Peyer's patch (tissue), 4 donors: ENCODE data around the gene PTPRU.

ENCODE experiments used
- POLR2A ChIP-seq, 2 donors: fragments of 450-650 bp; IDR thresholded peaks; one replicate each; pipeline ENCODE4 v1.5.1; 2017; ENCODE audit warnings: antibody characterized with exemption in 2 of 2, mild to moderate bottlenecking in 2 of 2, moderate library complexity in 2 of 2
- TF ChIP-seq, protein P1 (sequence below), 6 experiments: fragments of 450-650 bp in 4 of 6; fragments of 200-600 bp in 2 of 6; sonication (generic) in 1 of 6; IDR thresholded peaks; one replicate each; pipeline ENCODE4 v1.5.1; 2017 to 2019; ENCODE audit warnings: antibody characterized with exemption in 6 of 6, mild to moderate bottlenecking in 3 of 6, moderate library complexity in 1 of 6

DNA sequence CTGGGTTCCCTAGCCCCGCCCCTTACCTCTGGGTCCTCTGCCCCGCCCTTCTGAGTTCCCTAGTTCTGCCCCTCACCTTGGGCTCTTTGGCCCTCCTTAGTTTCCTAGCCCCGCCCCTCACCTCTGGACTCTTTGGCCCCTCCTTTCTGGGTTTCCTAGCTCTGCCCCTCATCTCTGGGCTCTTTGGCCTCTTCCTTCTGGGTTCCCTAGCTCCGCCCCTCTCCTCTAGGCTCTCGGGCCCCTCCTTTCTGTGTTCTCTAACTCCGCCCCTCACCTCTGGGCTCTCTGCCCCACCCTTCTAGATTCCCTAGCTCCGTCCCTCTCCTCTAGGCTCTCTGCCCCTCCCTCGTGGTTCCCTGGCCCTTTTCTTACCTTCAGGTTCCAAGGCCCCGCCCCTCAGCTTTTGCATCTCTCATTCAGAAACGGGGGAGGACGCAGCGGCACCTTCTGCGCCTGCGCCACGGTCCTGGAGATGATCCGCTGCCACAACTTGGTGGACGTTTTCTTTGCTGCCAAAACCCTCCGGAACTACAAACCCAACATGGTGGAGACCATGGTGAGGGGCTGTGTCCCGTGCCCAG, 88.5 kb downstream of the PTPRU start:
- TF ChIP-seq, protein P1, sequence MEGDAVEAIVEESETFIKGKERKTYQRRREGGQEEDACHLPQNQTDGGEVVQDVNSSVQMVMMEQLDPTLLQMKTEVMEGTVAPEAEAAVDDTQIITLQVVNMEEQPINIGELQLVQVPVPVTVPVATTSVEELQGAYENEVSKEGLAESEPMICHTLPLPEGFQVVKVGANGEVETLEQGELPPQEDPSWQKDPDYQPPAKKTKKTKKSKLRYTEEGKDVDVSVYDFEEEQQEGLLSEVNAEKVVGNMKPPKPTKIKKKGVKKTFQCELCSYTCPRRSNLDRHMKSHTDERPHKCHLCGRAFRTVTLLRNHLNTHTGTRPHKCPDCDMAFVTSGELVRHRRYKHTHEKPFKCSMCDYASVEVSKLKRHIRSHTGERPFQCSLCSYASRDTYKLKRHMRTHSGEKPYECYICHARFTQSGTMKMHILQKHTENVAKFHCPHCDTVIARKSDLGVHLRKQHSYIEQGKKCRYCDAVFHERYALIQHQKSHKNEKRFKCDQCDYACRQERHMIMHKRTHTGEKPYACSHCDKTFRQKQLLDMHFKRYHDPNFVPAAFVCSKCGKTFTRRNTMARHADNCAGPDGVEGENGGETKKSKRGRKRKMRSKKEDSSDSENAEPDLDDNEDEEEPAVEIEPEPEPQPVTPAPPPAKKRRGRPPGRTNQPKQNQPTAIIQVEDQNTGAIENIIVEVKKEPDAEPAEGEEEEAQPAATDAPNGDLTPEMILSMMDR (IDR thresholded peaks at IDR 0.05): no peak
- TF ChIP-seq POLR2A (IDR thresholded peaks at IDR 0.05): no peak
